NCI-H2196 (cell line): ENCODE data around the gene SLC35A2.
"Not testable (repeated sequence)": the region's sequence is repeated elsewhere in the genome, so short reads cannot be mapped to it uniquely, and the experiment has no call there.

Experiments used
- DNase-seq: peaks from one replicate; lab custom pipeline; 2025; ENCODE audit not compliant: unreplicated experiment; lab: John Stamatoyannopoulos, UW

The SLC35A2 gene

DNA sequence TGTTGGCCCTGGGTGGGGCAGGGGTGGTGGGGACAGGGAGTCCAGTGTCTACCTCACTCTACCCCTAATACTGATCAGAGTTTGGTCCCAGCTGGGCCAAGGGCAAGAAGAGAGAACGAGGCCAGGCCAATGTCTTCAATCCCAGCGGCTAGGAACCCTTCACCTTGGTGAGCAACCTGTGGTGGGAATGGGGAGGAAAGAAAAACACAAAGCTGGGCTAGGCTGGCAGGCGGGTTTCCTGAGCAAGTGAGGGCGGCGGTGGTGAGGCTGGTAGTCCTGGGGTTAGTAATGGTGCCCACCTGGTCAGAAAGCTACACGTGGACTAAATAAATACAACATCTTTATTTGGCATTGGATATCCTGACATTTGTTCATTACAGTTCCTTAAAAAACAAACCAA lies 8.2 kb downstream of the SLC35A2 start:
- DNase-seq = no peak

GRCh38 chrX:48902776-48903175 lies 8.7 kb downstream of the SLC35A2 start:
- no peak for DNase-seq

GRCh38 chrX:48902135-48902534 lies 9.3 kb downstream of the SLC35A2 start:
- DNase-seq = no peak

GRCh38 chrX:48901069-48901468 lies 10.4 kb downstream of the SLC35A2 start:
- no peak for DNase-seq

- DNase-seq = no peak
Observed at GRCh38 chrX:48899078-48899410, 12.4 kb downstream of the SLC35A2 start.

- peak; percentile 88 for DNase-seq
Observed at GRCh38 chrX:48897625-48898306, 13.7 kb downstream of the SLC35A2 start, which contains the start of the genes PQBP1 and TIMM17B. Gene PQBP1, plus strand, starts transcription at chrX:48897930. Its CDS starts 580 bp downstream, at chrX:48898510. Gene TIMM17B, minus strand, starts transcription at chrX:48897768. Its CDS starts 19 bp downstream, at chrX:48897749.

DNA sequence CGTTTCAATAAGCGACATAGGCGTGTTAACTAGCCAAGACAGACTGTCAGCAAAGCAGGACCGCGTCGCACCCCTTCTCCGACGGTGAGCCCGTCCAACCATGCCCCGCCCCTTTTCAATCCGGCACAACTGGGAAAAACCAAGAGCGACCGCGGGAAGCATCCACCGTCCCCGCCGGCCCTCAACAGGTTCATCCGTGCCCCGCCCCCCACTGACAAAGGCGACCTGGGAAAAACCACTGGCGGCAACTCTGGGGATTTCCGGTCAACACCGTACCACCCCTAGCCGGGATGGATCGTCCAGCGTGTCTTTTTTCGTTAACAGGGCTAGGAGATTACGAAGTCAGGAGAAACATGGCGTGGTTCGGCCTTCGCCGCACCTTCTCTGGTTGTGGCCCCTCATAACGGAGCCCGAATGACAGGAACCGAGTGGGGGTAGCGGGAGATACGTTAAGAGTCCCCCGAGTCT lies 14.3 kb downstream of the SLC35A2 start:
- peak; percentile 81 for DNase-seq

GRCh38 chrX:48896611-48897011 lies 14.8 kb downstream of the SLC35A2 start:
- no peak for DNase-seq

- no peak for DNase-seq
Observed at GRCh38 chrX:48894891-48895290, 16.6 kb downstream of the SLC35A2 start.

DNA sequence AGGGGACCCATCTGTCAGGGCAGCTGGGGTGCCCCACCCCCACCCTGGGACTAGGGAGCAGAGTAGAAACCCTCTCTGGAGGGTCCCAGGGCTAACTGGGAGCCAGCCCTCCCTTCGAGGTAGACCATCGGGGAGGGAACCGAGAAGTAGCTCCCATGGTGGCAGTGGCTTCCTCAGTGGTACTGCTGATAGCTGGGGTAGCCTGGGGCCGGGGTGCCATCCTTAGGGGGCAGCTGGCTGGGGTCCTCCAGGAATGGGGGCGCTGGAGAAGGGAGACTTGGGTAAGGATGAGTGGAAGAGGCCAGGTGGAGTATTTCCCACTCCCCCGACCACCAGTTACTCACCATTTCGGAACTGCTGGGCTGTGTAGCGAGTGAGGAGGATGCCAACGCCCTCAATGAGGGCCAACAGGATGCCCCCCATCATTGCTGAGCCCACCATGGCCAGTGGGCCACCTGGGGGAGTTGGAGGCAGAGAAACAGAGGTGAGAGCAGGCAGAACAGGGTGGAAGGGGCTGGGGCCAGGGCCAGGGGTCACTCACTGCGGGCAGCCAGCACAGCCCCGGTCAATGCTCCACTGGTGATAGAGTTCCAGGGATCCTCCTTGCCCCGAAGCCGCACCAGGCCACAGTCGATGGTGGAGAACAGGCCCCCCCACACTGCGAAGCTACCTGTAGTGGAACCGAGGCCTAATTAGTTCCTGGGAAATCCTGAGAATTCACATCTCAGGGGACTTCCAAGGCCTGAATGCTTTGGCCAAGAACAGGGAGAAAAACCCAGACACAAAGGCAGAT lies 17.7 kb downstream of the SLC35A2 start:
- no peak for DNase-seq

- DNase-seq = no peak
Observed at GRCh38 chrX:48892896-48893295, 18.6 kb downstream of the SLC35A2 start.

- DNase-seq = peak; percentile 82
Observed at GRCh38 chrX:48891402-48892288, 19.8 kb downstream of the SLC35A2 start.

- DNase-seq = no peak
Observed at GRCh38 chrX:48890934-48891401, 20.5 kb downstream of the SLC35A2 start.

GRCh38 chrX:48890296-48890925 lies 21.0 kb downstream of the SLC35A2 start:
- no peak for DNase-seq

DNA sequence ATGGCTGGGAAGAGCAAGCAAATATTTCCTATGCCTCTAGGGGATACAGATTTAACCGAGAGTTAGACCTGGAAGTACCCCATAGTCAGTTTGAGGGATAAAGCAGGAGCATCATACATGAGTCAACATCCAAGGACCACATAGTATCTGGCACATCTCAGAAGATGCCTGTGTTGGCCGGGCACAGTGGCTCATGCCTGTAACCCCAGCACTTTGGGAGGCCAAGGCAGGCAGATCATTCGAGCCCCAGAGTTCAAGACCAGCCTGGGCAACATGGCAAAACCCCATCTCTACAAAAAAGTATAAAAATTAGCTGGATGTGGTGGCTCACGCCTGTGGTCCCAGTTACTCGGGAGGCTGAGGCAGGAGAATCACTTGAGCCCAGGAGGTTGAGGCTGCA lies 24.9 kb downstream of the SLC35A2 start:
- not testable (repeated sequence) for DNase-seq

- no peak for DNase-seq
Observed at GRCh38 chrX:48883729-48884128, 27.7 kb downstream of the SLC35A2 start.

DNA sequence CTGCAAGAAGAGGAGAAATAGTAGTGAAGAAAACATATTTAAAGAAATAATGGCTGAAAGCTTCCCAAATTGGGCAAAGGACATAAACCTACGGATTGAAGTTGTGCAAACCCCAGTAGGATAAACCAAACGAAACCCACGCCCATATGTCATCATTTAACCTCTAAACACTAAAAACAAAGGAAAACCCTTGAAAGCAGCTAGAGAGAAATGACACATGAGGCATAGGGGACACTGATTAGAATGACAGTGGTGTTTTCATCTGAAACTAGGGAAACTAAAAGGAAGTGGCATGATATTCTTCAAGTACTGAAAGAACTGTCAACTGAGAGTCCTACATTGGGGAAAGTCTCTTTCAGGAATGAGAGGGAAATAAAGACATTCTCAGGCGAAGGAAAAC lies 34.5 kb downstream of the SLC35A2 start:
- not testable (repeated sequence) for DNase-seq

DNA sequence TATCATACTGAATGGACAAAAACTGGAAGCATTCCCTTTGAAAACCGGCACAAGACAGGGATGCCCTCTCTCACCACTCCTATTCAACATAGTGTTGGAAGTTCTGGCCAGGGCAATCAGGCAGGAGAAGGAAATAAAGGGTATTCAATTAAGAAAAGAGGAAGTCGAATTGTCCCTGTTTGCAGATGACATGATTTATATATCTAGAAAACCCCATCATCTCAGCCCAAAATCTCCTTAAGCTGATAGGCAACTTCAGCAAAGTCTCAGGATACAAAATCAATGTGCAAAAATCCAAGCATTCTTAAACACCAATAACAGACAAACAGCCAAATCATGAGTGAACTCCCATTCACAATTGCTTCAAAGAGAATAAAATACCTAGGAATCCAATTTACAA lies 39.4 kb downstream of the SLC35A2 start:
- DNase-seq = not testable (repeated sequence)

DNA sequence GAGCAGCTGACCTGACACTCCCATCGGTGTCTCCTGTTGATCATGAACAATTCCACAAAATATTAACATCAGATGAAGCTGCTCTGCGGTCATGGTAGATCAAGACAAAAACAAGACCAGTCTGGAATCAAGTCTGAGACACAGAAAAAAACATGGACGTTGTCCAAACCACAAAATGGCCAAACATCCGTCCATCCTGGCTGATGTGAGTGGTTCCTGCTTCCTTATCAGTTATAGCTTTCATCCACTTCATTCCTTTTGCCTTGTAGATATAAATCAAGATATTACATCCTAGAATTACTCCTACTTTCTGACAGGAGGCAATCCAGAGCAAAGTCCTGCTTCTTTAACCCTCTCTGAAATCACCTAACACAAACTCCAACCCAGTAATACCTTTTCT lies 47.2 kb downstream of the SLC35A2 start:
- DNase-seq = peak; percentile 22

DNA sequence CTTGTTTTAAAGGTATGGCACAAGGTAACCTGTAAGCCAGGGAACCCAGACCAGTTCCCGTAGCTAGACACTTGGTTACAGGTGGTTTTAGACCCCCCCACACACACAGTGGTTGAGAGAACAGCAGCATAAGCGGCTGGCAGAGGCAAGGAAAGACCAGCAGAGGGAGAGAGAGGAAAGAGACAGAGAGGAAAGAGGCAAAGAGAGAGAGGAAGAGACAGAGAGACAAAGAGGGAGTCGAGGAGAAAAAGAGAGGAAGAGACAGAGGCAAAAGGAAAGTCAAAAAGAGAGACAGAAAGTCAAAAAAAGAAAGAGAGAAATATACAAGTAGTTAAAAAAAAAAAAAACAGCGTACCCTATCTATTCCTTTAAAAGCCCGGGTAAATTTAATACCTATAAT lies 56.5 kb downstream of the SLC35A2 start:
- DNase-seq = no peak
